GM21447 (cell line): ENCODE results near the gene CRTC1.

Experiments
- ATAC-seq: cut with Tn5 transposase; IDR thresholded peaks from one replicate; pipeline ENCODE4 v1.9.1; 2021; ENCODE audit not compliant: unreplicated experiment

CRTC1 gene

DNA sequence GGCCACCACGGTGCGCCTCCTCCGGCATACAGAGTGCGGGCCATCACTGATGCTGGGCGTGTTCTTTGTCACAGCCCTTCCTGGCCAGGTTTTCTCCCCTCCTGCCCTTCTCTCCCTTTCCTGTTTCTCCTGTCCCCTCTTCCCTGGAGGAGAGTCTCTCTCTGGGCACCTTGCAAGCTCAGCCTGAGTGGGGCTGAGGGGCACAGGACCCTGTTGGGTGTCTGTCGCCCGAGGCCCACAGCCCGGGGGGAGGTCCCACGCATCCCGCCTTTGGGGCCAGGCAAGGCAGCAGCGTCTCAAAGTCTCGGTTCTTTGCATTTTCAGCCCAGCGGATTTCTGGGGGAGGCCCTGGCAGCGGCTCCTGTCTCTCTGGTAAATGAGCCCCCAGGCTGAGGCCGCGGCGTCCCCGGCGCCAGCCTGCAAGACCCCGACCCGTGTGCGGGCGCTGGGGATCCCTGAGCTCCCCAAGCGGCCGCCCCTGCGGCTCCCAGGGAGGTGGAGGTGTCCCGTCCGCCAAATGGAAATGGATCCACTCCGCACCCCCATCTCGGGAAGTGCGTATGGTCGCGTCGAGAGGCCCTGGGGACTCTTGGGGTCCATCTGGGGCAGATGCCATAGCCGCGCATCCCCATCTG lies 60.4 kb downstream of the CRTC1 start:
- no peak for ATAC-seq

GRCh38 chr19:18745012-18745735 lies 61.7 kb downstream of the CRTC1 start:
- no peak for ATAC-seq

DNA sequence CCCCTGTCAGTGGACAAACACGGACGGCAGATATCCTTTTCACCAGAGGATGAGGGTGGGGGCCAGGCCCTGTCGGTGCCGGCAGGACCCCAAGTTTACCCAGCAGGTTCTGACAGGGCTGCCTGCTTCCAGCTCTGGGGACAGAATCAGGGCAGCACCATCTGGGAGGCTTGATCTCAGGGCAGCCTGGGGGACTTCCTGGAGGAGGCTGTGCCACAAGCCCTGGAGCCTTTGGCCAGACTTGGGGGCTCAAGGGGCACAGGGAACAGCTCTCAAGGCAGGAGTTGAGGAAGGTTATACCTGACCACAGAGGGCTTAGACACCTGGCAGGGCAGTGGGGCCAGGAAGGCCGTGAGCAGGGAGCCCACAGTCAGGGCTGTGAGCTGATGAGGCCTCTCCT lies 62.5 kb downstream of the CRTC1 start:
- no peak for ATAC-seq

GRCh38 chr19:18746401-18747325 lies 63.2 kb downstream of the CRTC1 start:
- no peak for ATAC-seq

DNA sequence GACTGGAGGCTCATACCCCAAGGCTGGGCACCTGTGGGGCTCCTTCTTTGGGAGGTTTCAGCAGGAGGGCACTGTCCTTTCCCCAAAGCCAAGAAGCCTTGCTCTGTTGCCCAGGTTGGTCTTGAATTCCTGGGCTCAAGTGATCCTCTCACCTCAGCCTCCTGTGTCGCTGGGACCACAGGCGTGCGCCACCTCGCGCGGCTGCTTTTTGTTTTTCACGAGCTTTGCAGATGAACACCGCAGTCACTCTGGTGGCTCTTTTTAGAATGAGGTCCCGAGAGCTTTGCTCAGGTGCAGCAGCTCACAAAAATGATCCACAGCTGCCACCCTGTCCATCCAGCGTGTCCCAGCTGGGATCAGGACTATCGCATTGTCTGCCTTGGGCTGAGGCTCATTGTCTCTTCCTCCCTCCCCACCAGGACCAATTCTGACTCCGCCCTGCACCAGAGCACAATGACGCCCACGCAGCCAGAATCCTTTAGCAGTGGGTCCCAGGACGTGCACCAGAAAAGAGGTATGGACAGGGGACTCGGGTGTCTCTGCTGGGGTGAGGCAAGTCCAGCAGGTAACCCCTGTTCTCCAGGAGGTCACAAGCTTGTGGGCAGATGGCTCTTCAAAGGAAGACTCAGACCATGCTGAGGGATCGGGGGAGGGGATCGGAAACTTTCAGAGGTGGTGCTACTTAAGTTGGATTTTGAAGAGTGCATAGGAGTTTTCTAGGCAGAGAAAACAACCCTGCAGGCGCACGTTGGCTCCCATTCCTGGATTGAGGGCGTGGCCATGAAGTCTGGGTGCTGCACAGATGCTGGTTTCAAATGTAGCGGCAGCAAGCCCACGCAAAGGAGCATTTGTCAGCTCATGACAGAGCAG lies 66.1 kb downstream of the CRTC1 start:
- no peak for ATAC-seq

DNA sequence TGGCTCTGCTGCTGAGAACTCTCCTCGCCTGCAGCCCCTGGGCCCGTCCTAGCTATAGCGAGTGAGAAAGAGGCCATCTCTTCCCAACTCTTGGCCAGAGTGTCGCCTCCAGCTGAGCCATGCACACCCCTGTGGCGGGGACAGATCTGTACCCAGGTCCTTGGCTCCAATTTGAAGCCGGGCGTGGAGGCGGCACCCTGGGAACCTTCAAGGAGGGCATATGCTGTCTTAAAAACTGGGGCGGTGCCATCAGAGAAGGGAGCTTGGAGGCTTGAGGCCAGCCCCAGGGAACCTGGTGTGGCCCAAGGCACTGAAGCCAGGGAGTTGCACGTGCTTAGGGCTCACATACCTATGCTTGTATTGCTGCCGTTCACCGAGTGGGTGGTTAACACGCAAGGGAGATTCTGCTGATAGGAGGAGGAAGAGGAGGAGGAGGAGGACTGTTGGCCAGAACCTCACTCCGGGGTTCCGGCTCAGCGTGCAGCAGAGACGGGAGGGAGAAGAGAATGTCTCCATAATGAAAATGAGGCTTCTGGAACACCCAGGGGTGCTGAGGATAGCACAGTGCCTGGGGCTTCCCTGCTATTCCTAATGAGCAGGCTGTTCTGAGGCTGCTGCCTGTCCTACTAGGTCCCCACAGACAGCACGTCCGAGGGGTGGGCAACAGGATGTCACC lies 67.0 kb downstream of the CRTC1 start:
- ATAC-seq = no peak

DNA sequence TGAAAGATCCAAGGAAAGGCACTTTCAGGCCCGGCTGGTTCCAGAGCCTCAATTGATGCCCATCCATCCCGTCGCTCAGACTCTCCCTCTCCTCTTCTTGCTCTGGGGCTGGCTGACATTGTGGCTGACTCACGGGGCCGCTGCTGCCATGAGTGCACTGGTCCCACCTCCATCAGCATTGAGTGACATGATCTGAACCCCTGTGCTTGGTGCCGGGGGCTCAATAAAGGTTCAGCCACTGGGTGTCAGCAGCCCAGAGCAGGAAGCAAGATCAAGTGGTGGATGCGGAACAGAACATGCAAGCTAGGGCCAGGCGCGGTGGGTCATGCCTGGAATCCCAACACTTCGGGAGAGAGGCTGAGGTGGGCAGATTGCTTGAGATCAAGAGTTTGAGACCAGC lies 68.1 kb downstream of the CRTC1 start:
- ATAC-seq = no peak

DNA sequence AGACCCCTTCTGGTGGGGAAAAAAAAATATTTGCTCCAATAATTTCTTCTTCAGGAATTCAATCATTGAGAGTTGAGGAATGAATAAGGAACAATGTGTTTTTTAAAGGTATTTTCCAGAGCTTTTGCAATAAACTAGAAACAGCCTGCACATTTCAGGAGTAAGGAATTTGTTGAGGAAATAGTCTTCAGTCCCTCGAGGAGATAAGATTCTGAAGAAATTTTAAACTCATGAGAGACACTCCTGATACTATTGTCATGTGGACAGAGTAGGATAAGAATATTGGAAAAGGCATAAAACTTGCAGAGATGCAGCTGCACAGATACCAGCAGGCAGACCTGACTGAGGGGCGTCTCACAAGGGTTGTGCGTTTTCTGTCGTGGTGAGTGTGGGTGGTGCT lies 71.0 kb downstream of the CRTC1 start:
- no peak for ATAC-seq

- ATAC-seq = no peak
Measured at GRCh38 chr19:18756896-18757295, 73.4 kb downstream of the CRTC1 start.

- ATAC-seq = no peak
Measured at GRCh38 chr19:18759304-18759994, 76.0 kb downstream of the CRTC1 start.

DNA sequence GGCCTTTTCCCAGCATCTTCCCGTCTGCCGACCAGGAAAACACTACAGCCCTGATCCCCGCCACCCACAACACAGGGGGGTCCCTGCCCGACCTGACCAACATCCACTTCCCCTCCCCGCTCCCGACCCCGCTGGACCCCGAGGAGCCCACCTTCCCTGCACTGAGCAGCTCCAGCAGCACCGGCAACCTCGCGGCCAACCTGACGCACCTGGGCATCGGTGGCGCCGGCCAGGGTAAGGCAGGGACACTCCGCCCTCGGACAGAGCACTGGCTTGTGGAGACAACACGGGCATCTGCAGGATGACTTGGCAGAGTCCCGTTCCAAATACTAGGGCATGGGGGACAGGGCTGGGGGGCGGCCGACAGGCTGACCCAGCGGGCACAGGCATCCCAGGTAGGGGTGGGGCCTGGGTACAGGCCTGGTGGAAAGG lies 76.5 kb downstream of the CRTC1 start:
- ATAC-seq = no peak

GRCh38 chr19:18760440-18761383 lies 77.2 kb downstream of the CRTC1 start:
- ATAC-seq = no peak

- no peak for ATAC-seq
Measured at GRCh38 chr19:18761531-18762110, 78.1 kb downstream of the CRTC1 start.

DNA sequence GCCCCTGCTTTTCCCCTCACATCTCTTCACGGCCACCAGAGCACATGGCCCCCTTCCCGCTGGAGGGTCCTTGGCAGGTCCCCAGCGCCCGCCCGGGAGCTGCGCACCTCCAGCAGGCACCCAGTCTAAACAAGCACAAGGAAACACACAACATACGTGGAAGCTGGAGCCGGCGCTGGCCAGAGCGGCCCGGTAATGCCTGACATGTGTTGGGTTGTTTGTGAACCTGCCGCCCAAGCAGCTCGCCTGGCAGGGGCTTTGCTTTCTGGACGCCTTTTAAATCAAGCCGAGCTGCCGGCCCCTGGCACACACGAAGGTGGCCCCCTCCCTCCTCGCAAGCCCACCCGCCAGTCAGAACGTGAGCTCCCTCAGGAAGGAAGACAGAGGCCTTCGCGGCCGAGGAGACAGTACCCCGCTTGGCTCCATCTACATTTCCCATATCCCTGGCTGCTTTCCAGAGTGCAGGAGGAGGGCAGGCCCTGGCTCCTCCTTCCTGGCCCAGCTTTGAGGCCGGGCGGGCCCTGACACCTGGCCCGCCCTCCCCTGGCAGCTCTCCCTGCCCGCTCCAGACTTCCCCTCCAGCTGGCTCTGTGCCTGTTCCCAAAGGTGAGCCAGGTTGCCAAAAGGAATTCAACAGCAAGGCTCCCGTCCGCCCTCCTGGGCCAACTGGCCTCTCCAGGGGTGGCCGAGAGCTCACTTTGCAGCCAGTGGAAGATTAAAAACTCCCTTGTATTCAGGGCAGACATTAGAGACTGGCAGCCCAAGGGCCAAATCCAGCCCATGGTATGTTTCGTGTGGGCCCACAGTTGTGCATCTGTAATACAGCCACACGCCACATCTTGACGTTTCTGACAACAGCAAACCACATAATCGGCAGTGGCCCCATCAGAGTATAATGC lies 78.9 kb downstream of the CRTC1 start:
- ATAC-seq = no peak

- no peak for ATAC-seq
Measured at GRCh38 chr19:18763674-18764590, 80.5 kb downstream of the CRTC1 start.

GRCh38 chr19:18764591-18765051 lies 81.1 kb downstream of the CRTC1 start:
- no peak for ATAC-seq
